Activated T-helper 1 cell treated with anti-CD3 and anti-CD28 coated beads, Interleukin-12 subunit alpha, Interleukin-12 subunit beta, Interleukin-2, Interleukin-4 antibody, amounts not matched to agents 30 ng/mL and 10 ng/mL and 1 ng/mL, durations not matched to agents 14 hours and 24 hours and 36 hours (primary cell): ENCODE measurements around the gene TCTN3. TPM values are rescaled to one million over a fixed set of nuclear protein-coding genes. Genes with fewer than 3 reads are reported as not detected.

Source experiments
- total RNA-seq: library from RNA; stranded (reverse); gene quantifications from 2 replicates; pipeline ENCODE4 v1.2.3, GENCODE V29; 2022

The TCTN3 gene
- total RNA-seq, 1 donor from 2014 or later: 56.3 TPM

Other genes starting within 250 kb of the TCTN3 start
- gene SORBS1, start 132.6 kb downstream of the TCTN3 start, total RNA-seq: 0.59 and 0.73 TPM in 2 replicates
- gene ALDH18A1, start 37.2 kb downstream of the TCTN3 start, total RNA-seq: 122 and 127 TPM in 2 replicates
- gene ENTPD1, start 62.2 kb upstream of the TCTN3 start, total RNA-seq: 25.8 and 26.3 TPM in 2 replicates
- 0.60 and 0.96 TPM in 2 replicates for gene CC2D2B, start 214.0 kb upstream of the TCTN3 start, total RNA-seq